ENCODE measurements around the gene EFCAB8. TPM values are rescaled to one million over a fixed set of nuclear protein-coding genes. Genes with fewer than 3 reads are reported as not detected.
"Not testable (repeated sequence)": the region's sequence is repeated elsewhere in the genome, so short reads cannot be mapped to it uniquely, and the experiment has no call there.

The EFCAB8 gene
- total and polyA plus RNA-seq, 8 donors, result 0.18 to 0.45 TPM; not detected in 6

GRCh38 chr20:32972181-32973076 is 113.7 kb downstream of the EFCAB8 start:
- peak overlapping the region in 4 of 5 donors; percentile 8 to 62 (median 45) for H3K27ac ChIP-seq
- H3K27me3 ChIP-seq, result peaks cover 0 to 2% (median 0%) of the 10 kb centered on the region in 3 donors
- peaks cover 3 to 26% (median 6%) of the 10 kb centered on the region in 4 donors for H3K4me1 ChIP-seq
- WGBS, 5 donors, result 75 to 81% (median 77%) methylated on average over 10 to 13 of the region's 13 CpGs
- no peaks in the 10 kb centered on the region for H3K9me3 ChIP-seq
- peak in 1 of 2 donors; percentile 82 for DNase-seq
- intact Hi-C loops (cut with DNase I; ENCODE audit: low total_unique reads), result no loop called here
- TF ChIP-seq, protein P1, sequence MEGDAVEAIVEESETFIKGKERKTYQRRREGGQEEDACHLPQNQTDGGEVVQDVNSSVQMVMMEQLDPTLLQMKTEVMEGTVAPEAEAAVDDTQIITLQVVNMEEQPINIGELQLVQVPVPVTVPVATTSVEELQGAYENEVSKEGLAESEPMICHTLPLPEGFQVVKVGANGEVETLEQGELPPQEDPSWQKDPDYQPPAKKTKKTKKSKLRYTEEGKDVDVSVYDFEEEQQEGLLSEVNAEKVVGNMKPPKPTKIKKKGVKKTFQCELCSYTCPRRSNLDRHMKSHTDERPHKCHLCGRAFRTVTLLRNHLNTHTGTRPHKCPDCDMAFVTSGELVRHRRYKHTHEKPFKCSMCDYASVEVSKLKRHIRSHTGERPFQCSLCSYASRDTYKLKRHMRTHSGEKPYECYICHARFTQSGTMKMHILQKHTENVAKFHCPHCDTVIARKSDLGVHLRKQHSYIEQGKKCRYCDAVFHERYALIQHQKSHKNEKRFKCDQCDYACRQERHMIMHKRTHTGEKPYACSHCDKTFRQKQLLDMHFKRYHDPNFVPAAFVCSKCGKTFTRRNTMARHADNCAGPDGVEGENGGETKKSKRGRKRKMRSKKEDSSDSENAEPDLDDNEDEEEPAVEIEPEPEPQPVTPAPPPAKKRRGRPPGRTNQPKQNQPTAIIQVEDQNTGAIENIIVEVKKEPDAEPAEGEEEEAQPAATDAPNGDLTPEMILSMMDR (IDR thresholded peaks at IDR 0.05), result no peak
- TF ChIP-seq EP300 (IDR thresholded peaks at IDR 0.05) (no peak), POLR2A (IDR thresholded peaks at IDR 0.05) (no peak), POLR2AphosphoS5 (IDR thresholded peaks at IDR 0.05) (no peak)
- H3K36me3 ChIP-seq, result no peaks in the 10 kb centered on the region
- no peak overlapping the region for H3K4me3 ChIP-seq

DNA sequence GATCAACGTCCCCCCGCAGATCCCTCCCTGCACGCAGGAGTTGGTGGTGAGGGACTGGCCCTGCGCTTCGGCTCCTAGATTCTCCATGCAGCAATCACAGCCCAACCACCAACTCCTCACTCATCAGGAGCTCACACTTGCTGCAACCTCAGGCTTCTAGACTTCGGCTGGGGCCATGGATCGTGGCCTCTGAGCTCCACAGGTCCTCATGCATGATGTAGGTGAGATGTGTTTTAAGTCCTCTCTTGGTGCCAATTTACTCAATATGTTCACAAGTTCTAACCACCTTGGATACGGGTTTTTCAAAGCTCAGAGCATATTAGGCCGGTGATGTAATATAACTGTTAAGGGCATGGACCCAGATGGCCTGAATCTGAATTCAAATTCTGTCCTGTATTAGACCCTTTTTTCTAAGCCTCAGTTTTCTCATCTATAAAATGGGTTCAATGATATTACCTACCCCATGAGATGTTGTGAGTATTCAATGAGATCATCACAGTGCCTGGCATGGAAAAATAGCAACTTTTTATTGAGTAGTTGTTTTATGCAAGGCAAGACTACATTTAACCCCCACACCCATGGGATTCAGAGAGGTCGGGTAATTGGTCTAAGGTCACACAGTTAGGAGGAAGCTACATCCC is 114.5 kb downstream of the EFCAB8 start:
- WGBS, 5 donors, result 88 to 93% (median 91%) methylated on average over 10 of the region's 10 CpGs
- TF ChIP-seq, protein P1 (IDR thresholded peaks at IDR 0.05), result no peak
- TF ChIP-seq POLR2A (IDR thresholded peaks at IDR 0.05) (no peak), EP300 (IDR thresholded peaks at IDR 0.05) (no peak), POLR2AphosphoS5 (IDR thresholded peaks at IDR 0.05) (no peak)
- peak overlapping the region in 1 of 5 donors; percentile 8 for H3K27ac ChIP-seq
- intact Hi-C loops (cut with DNase I; ENCODE audit: low total_unique reads), result no loop called here
- peaks cover 3 to 26% (median 6%) of the 10 kb centered on the region in 4 donors for H3K4me1 ChIP-seq
- H3K9me3 ChIP-seq, result no peaks in the 10 kb centered on the region
- H3K36me3 ChIP-seq, result no peaks in the 10 kb centered on the region
- H3K4me3 ChIP-seq, result no peak overlapping the region
- H3K27me3 ChIP-seq, result no peaks in the 10 kb centered on the region
- no peak for DNase-seq

GRCh38 chr20:32974204-32975064 is 115.7 kb downstream of the EFCAB8 start:
- H3K27me3 ChIP-seq; intact Hi-C loops (cut with DNase I; ENCODE audit: low total_unique reads); H3K9me3 ChIP-seq; H3K4me3 ChIP-seq; H3K36me3 ChIP-seq; H3K27ac ChIP-seq; DNase-seq: not testable (repeated sequence)
- 77 to 82% (median 79%) methylated on average over 9 of the region's 9 CpGs for WGBS, 5 donors
- peaks cover 3 to 24% (median 6%) of the 10 kb centered on the region in 4 donors for H3K4me1 ChIP-seq

DNA sequence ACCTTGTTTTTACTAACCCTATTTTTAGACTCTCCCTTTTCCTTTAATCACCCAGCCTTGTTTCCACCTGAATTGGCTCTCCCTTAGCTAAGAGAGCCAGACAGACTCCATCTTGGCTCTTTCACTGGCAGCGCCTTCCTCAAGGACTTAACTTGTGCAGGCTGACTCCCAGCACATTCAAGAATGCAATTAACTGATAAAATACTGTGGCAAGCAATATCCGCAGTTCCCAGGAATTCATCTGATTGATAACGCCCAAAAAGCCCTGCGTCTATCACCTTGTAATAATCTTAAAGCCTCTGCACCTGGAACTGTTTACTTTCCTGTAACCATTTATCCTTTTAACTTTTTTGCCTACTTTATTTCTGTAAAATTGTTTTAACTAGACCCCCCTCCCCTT is 116.4 kb downstream of the EFCAB8 start:
- H3K27me3 ChIP-seq; intact Hi-C loops (cut with DNase I; ENCODE audit: low total_unique reads); H3K36me3 ChIP-seq; H3K27ac ChIP-seq; H3K9me3 ChIP-seq; DNase-seq; H3K4me3 ChIP-seq: not testable (repeated sequence)
- H3K4me1 ChIP-seq, result peaks cover 3 to 18% (median 6%) of the 10 kb centered on the region in 4 donors
- WGBS, 5 donors, result 22 to 55% (median 41%) methylated on average over 4 of the region's 4 CpGs

Measured in stomach (tissue), 9 donors.